Astrocyte of the cerebellum (primary cell): ENCODE data around the gene ZBTB5.
"Not testable (repeated sequence)": the region's sequence is repeated elsewhere in the genome, so short reads cannot be mapped to it uniquely, and the experiment has no call there.

ENCODE experiments used
- DNase-seq: peaks from one replicate; pipeline ENCODE4 v3.0.0-alpha.2; 2011; ENCODE audit warnings: low read depth
- H3K4me3 ChIP-seq: 2 replicates; pipeline ENCODE4 v1.5.1; 2011; ENCODE audit warnings: mild to moderate bottlenecking, low read depth, low read length, moderate library complexity
- in situ Hi-C: cut with HindIII; loops from 2 replicates; pipeline ENCODE4 v1.10.0; 2017; ENCODE audit warnings: low sequenced_read_pairs
- TF ChIP-seq, protein P1 (sequence below): IDR thresholded peaks from 2 replicates; pipeline ENCODE4 v1.5.1; 2012; ENCODE audit warnings: low read length, low read depth, moderate library complexity, mild to moderate bottlenecking; ENCODE audit errors: missing control alignments

The ZBTB5 gene

DNA sequence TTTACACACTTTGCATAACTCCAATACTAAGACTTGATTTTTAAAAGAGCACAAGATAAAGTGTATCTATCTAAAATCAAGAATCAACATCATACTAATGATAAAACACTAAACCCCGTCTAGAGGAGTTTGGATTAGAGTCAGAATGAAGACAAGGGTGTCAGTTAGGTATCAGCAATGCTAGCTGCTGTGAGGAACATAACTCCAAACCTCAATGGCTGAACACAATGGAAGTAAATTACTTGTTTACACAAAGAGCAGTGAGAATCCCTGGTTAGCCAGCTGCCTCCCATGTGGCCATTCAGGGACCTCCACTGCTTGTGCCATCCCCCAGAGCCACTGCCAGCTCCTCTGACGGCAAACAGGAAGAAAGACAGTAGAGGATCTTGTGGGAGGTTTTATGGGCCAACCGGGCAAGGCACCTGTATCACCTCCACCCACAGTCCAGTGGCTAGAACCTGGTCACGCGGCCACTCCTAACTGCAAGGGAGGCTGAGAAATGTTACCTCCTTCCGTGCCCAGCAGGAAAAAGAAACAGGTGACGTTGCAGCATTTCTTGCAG is 66.7 kb downstream of the ZBTB5 start:
- in situ Hi-C loops = no loop called here
- no peak overlapping the region for H3K4me3 ChIP-seq

DNA sequence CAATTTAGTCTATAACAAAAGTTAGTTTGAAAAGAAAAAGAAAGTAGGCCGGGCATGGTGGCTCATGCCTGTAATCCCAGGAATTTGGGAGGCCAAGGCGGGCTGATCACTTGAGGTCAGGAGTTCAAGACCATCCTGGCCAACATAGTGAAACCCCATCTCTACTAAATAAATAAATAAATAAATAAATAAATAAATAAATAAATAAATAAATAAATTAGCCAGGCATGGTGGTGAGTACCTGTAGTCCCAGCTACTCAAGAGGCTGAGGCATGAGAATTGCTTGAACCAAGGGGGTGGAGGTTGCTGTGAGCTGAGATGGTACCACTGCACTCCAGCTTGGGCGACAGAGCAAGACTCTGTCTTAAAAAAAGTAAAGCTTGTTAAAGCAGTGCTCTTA is 67.3 kb downstream of the ZBTB5 start:
- DNase-seq, in situ Hi-C loops, H3K4me3 ChIP-seq: not testable (repeated sequence)

More for the DNA sequence above, 66.7 kb downstream of the ZBTB5 start:
- TF ChIP-seq, protein P1, sequence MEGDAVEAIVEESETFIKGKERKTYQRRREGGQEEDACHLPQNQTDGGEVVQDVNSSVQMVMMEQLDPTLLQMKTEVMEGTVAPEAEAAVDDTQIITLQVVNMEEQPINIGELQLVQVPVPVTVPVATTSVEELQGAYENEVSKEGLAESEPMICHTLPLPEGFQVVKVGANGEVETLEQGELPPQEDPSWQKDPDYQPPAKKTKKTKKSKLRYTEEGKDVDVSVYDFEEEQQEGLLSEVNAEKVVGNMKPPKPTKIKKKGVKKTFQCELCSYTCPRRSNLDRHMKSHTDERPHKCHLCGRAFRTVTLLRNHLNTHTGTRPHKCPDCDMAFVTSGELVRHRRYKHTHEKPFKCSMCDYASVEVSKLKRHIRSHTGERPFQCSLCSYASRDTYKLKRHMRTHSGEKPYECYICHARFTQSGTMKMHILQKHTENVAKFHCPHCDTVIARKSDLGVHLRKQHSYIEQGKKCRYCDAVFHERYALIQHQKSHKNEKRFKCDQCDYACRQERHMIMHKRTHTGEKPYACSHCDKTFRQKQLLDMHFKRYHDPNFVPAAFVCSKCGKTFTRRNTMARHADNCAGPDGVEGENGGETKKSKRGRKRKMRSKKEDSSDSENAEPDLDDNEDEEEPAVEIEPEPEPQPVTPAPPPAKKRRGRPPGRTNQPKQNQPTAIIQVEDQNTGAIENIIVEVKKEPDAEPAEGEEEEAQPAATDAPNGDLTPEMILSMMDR = no peak
- no peak for DNase-seq

DNA sequence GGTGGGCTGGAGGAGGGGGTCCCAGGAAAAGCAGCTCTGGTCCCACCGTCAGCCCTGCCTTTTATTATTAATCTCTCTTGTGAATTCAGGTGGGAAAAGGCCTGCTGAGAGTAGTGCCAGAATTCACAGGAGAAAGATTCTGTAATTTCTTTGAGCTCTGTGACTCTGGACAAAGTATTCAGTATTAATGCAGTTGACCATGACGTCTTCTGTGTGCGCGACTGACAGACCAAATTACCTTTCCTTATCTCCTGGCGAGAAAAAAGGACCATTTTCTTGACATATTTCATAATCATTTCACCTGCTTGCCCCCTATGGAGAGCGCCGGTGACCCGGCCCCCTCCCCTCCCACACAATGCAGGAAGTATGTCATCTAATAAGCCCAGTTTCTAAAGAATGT is 69.6 kb downstream of the ZBTB5 start:
- in situ Hi-C loops = no loop called here

DNA sequence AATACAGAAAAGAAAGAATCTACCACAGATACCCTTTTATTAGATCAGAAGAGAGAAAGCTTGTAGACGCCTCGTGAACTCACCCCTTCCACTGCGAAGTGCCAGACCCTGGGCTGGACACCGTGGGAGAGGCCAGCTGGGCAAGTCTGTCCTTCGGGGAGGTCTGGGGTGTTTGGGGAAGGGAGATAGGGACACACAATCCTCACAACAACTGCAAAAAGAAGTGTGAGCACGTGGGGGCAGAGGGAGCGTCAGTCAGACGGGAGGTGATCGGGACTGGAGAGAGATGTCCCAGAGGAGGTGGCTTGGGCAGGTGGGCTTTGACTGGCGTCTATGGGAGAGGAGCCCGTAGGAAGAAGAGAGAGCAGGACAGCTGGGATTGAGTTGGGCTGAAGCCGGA is 70.0 kb downstream of the ZBTB5 start:
- DNase-seq = no peak
- TF ChIP-seq, protein P1 = no peak

More for the DNA sequence above, 69.6 kb downstream of the ZBTB5 start:
- no peak overlapping the region for H3K4me3 ChIP-seq
- TF ChIP-seq, protein P1 = no peak
- DNase-seq = no peak

DNA sequence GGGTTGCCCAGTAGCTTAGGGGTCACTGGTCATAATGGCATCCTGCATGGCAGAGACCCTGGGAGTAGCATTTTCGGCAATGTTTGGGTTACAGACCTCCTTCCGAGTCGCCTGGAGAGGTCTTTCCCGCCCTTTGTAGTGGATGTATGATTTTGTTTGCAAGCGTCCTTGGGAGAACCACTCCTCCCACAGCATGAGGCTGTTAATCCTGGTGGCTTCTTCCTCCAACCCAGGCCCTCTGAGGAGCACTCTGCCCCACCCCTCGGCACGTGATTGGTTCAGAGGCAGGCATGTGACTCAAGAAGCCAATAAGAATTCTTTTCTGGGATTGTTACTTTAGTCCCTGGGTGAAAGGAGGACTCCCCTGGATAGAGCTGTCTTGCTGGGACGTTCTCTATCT is 73.0 kb downstream of the ZBTB5 start:
- no peak overlapping the region for H3K4me3 ChIP-seq
- TF ChIP-seq, protein P1 = no peak
- in situ Hi-C loops = no loop called here
- DNase-seq = no peak

More for the DNA sequence above, 70.0 kb downstream of the ZBTB5 start:
- H3K4me3 ChIP-seq = no peak overlapping the region
- in situ Hi-C loops = no loop called here

DNA sequence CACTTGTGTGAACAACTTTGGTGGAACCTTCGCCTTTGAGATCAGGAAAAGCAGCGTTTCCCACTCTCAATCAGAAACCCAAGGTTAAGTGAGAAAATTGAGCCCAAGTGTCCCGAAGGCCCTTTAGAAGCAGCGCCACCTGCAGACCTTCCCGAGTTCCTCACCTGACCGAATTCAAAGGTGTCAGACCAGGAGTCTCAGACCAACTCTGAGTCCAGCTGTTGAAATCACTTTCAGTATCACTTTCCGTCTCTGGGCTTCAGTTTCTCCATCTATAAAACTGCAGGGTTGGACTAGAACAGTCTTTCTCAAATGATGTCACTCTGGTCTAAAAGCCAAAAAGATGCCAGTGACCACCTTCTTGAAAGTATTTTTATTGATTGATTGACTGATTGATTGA is 74.5 kb downstream of the ZBTB5 start:
- no peak for DNase-seq
- in situ Hi-C loops = no loop called here
- H3K4me3 ChIP-seq = no peak overlapping the region
- TF ChIP-seq, protein P1 = peak; percentile 39
